SK-N-SH (cell line): Measurements from ENCODE around the gene GPC4. TPM values are rescaled to one million over a fixed set of nuclear protein-coding genes. Genes with fewer than 3 reads are reported as not detected.

Source experiments
- CTCF ChIA-PET: fragments of 300-600, 350-600 bp; formaldehyde crosslinking; extraction: SDS; loops from one replicate; lab custom pipeline; 2021; lab: Yijun Ruan, JAX
- POLR2A ChIA-PET: fragments of 350-600 bp; sonication (Branson Sonifier 250); formaldehyde crosslinking; extraction: SDS; loops from one replicate; lab custom pipeline; 2020; ENCODE audit warnings: antibody characterized with exemption, inconsistent platforms; lab: Yijun Ruan, JAX
- DNase-seq: peaks from one replicate; pipeline ENCODE4 v3.0.0; 2012
- H2AFZ ChIP-seq: fragments of 200-600 bp; sonication (generic); 2 replicates; pipeline ENCODE4 v1.8.1; 2016; ENCODE audit warnings: antibody characterized with exemption, mild to moderate bottlenecking, low read depth
- H3F3A ChIP-seq: fragments of 200-600 bp; sonication (generic); replicated peaks from 2 replicates; pipeline ENCODE3; 2016; ENCODE audit warnings: antibody characterized with exemption, mild to moderate bottlenecking; ENCODE audit not compliant: insufficient read depth
- H3K27ac ChIP-seq, 2 experiments: fragments of 200-500 bp in 1 of 2; fragments of 200-600 bp in 1 of 2; sonication (Bioruptor generic) in 1 of 2; sonication (generic), shearing (Covaris generic) in 1 of 2; 2 replicates each; pipeline versions ENCODE4 v1.5.1 to v1.6.1; 2014 to 2016; ENCODE audit warnings: low read depth in 2 of 2, inconsistent platforms in 1 of 2, low read length in 1 of 2, mild to moderate bottlenecking in 1 of 2, mixed read lengths in 1 of 2
- H3K27me3 ChIP-seq: fragments of 200-600 bp; sonication (generic), shearing (Covaris generic); 2 replicates; pipeline ENCODE4 v1.6.1; 2016; ENCODE audit warnings: mixed run types; ENCODE audit not compliant: insufficient read depth
- H3K36me3 ChIP-seq, 2 experiments: fragments of 200-500 bp in 1 of 2; fragments of 200-600 bp in 1 of 2; sonication (Bioruptor generic) in 1 of 2; sonication (generic) in 1 of 2; replicated peaks in 1 of 2; 2 replicates each; pipeline versions ENCODE3 to v1.5.1; 2014 to 2016; ENCODE audit warnings: low read length in 1 of 2, mild to moderate bottlenecking in 1 of 2; ENCODE audit not compliant: insufficient read depth in 2 of 2, control insufficient read depth in 1 of 2
- H3K4me1 ChIP-seq, 2 experiments: fragments of 200-500 bp in 1 of 2; fragments of 200-600 bp in 1 of 2; sonication (Bioruptor generic) in 1 of 2; sonication (generic), shearing (Covaris generic) in 1 of 2; 2 replicates each; pipeline versions ENCODE4 v1.5.1 to v1.6.1; 2014 to 2016; ENCODE audit warnings: low read depth in 1 of 2, low read length in 1 of 2, mixed run types in 1 of 2; ENCODE audit not compliant: insufficient read depth in 2 of 2, control insufficient read depth in 1 of 2
- H3K4me2 ChIP-seq: fragments of 200-600 bp; sonication (generic), shearing (Covaris generic); 2 replicates; pipeline ENCODE4 v1.6.1; 2017; ENCODE audit warnings: mixed run types
- H3K4me3 ChIP-seq, 2 experiments: fragments of 200-500 bp in 1 of 2; fragments of 200-600 bp in 1 of 2; sonication (Bioruptor generic) in 1 of 2; sonication (generic), shearing (Covaris generic) in 1 of 2; 2 replicates each; pipeline versions ENCODE4 v1.5.1 to v1.8.1; 2014 to 2016; ENCODE audit warnings: low read depth in 2 of 2, inconsistent platforms in 1 of 2, low read length in 1 of 2, mild to moderate bottlenecking in 1 of 2, mixed read lengths in 1 of 2, moderate library complexity in 1 of 2
- H3K79me2 ChIP-seq: fragments of 200-600 bp; sonication (generic); 2 replicates; pipeline ENCODE4 v1.8.1; 2017; ENCODE audit warnings: mild to moderate bottlenecking; ENCODE audit not compliant: insufficient read depth
- H3K9ac ChIP-seq: fragments of 200-600 bp; sonication (generic); 2 replicates; pipeline ENCODE4 v1.6.1; 2017; ENCODE audit warnings: mixed run types
- H3K9me2 ChIP-seq: fragments of 200-600 bp; sonication (generic); 2 replicates; pipeline ENCODE4 v1.6.1; 2017; ENCODE audit warnings: mixed run types
- H3K9me3 ChIP-seq: fragments of 200-600 bp; sonication (generic); 2 replicates; pipeline ENCODE4 v1.6.1; 2017; ENCODE audit warnings: mixed run types, mild to moderate bottlenecking, moderate library complexity
- H4K20me1 ChIP-seq: fragments of 200-600 bp; sonication (generic); 2 replicates; pipeline ENCODE4 v1.6.1; 2017; ENCODE audit warnings: mild to moderate bottlenecking, mixed run types; ENCODE audit not compliant: insufficient read depth
- CHD2 ChIP-seq: fragments of 150-350 bp; IDR thresholded peaks from 2 replicates; pipeline ENCODE4 v1.6.1; 2018; ENCODE audit warnings: low read length; ENCODE audit not compliant: partially characterized antibody
- ELF1 ChIP-seq: IDR thresholded peaks from 2 replicates; pipeline ENCODE4 v1.4.0; 2012
- EP300 ChIP-seq, 2 experiments: IDR thresholded peaks; 2 replicates each; pipeline versions ENCODE4 v1.4.0 to v1.6.1; 2012; ENCODE audit warnings: borderline replicate concordance in 1 of 2, low read depth in 1 of 2, low read length in 1 of 2
- EZH2phosphoT487 ChIP-seq: fragments of 200-600 bp; sonication (generic); IDR thresholded peaks from 2 replicates; pipeline ENCODE4 v1.6.1; 2017; ENCODE audit warnings: low read depth, mixed run types, mild to moderate bottlenecking, antibody characterized with exemption, moderate library complexity, borderline replicate concordance
- FOXJ3 ChIP-seq: sonication (generic); formaldehyde crosslinking; IDR thresholded peaks from 2 replicates; pipeline ENCODE4 v1.5.1; 2020; ENCODE audit warnings: mild to moderate bottlenecking, missing genetic modification reagents
- GABPA ChIP-seq: IDR thresholded peaks from 2 replicates; pipeline ENCODE4 v1.4.0; 2012; ENCODE audit warnings: low read depth, mild to moderate bottlenecking
- GATA2 ChIP-seq: sonication (generic); formaldehyde crosslinking; IDR thresholded peaks from 2 replicates; pipeline ENCODE4 v1.5.0; 2020; ENCODE audit warnings: mild to moderate bottlenecking, missing genetic modification reagents
- NFIC ChIP-seq: IDR thresholded peaks from 2 replicates; pipeline ENCODE4 v1.4.0; 2012; ENCODE audit warnings: borderline replicate concordance
- NRF1 ChIP-seq: IDR thresholded peaks from 2 replicates; pipeline ENCODE4 v1.6.1; 2012; ENCODE audit warnings: low read depth, mild to moderate bottlenecking, low read length
- RCOR1 ChIP-seq: fragments of 150-350 bp; IDR thresholded peaks from 2 replicates; pipeline ENCODE4 v1.6.1; 2017; ENCODE audit warnings: antibody characterized with exemption, low read length
- SMC3 ChIP-seq: IDR thresholded peaks from 2 replicates; pipeline ENCODE4 v1.6.1; 2012; ENCODE audit warnings: low read depth, low read length, improper control_type of control experiment
- TEAD4 ChIP-seq: IDR thresholded peaks from 2 replicates; pipeline ENCODE4 v1.4.0; 2012; ENCODE audit warnings: mild to moderate bottlenecking, borderline replicate concordance; ENCODE audit not compliant: insufficient read depth
- WGBS: methylation state at CpG from one replicate; pipeline ENCODE4 v1.1.6; 2017; ENCODE audit warnings: low lambda C conversion rate; 5-methylcytosine and 5-hydroxymethylcytosine counted together
- polyA plus RNA-seq, 3 experiments: library from polyadenylated mRNA; depleted of rRNA; stranded (reverse); fragments of >200 nt; gene quantifications; 2 replicates each; pipeline ENCODE4 v1.2.3, GENCODE V29; 2012
- TF ChIP-seq, protein P1 (sequence below): IDR thresholded peaks from 2 replicates; pipeline ENCODE4 v1.4.0; 2012; ENCODE audit warnings: low read depth, borderline replicate concordance
- TF ChIP-seq, protein P2 (sequence below): IDR thresholded peaks from 2 replicates; pipeline ENCODE4 v1.4.0; 2012; ENCODE audit warnings: low read depth, borderline replicate concordance

GPC4 gene
- polyA plus RNA-seq, 1 of the 3 experiments (the other 2 are of a cell fraction): 0.16 TPM

- TF ChIP-seq, protein P1, sequence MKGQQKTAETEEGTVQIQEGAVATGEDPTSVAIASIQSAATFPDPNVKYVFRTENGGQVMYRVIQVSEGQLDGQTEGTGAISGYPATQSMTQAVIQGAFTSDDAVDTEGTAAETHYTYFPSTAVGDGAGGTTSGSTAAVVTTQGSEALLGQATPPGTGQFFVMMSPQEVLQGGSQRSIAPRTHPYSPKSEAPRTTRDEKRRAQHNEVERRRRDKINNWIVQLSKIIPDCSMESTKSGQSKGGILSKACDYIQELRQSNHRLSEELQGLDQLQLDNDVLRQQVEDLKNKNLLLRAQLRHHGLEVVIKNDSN: no peak
- no peak for TF ChIP-seq SMC3
These were observed 22.5 kb upstream of the GPC4 start (continued) for GRCh38 chrX:133437766-133438165.

GRCh38 chrX:133437356-133437755 is 22.1 kb upstream of the GPC4 start:
- no peak overlapping the region for H3K9ac ChIP-seq
- no peak overlapping the region for H3K4me2 ChIP-seq
- no peak for DNase-seq
- CTCF ChIA-PET: no interaction called here
- H3K79me2 ChIP-seq: no peaks in the 10 kb centered on the region
- no peaks in the 10 kb centered on the region for H3K4me1 ChIP-seq
- no peaks in the 10 kb centered on the region for H3K36me3 ChIP-seq
- H3K27me3 ChIP-seq: no peaks in the 10 kb centered on the region; the same call in 1 of the 2 replicates
- H4K20me1 ChIP-seq: no peaks in the 10 kb centered on the region
- 20% methylated on average over 2 of the region's 4 CpGs for WGBS
- no peaks in the 10 kb centered on the region for H3K9me2 ChIP-seq
- H2AFZ ChIP-seq: no peak overlapping the region
- no peak overlapping the region for H3K4me3 ChIP-seq
- H3K9me3 ChIP-seq: no peaks in the 10 kb centered on the region
- H3K27ac ChIP-seq: no peak overlapping the region
- H3F3A ChIP-seq: no peaks in the 10 kb centered on the region
- no peak for TF ChIP-seq EP300 (IDR thresholded peaks at IDR 0.05; ENCODE audit: borderline replicate concordance in 1 of 2, low read depth in 1 of 2, low read length in 1 of 2)
- TF ChIP-seq ELF1: no peak
- TF ChIP-seq FOXJ3 (CRISPR knock-in tag): no peak
- TF ChIP-seq GATA2 (CRISPR knock-in tag): no peak
- TF ChIP-seq CHD2: no peak
- TF ChIP-seq, all 33 proteins: peak for 0
- POLR2A ChIA-PET: no interaction called here

DNA sequence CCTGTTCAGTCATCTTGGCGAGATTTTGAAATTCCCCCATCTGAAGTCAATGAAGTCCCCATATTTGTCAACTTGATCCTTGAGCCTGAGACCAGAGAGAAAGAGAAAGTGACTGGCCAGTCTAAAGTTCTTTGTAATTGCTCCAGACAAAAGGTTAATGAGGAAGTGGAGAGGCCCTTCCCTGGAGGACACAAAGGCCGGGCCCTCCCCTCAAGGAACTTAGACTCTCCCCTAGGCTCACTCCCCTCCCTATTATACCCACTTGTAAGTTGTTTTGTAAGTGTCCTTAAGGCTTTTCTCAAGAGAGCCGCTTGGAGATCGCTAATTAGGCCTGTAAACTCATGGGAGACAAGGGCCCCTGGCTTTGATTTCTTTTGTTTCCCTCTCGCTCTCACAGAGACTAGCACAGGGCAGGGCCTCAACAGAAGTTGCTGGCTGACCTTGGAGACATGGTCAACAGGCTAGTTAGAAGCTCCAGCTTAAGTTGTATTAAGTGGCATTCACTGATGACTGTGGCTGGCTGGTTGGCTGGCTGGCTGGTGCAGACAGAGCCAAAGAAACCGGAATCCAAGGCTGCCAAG is 20.3 kb upstream of the GPC4 start:
- ChIA-PET CTCF (no interaction called here), POLR2A (no interaction called here)
- no peaks in the 10 kb centered on the region for H3K9me3 ChIP-seq
- H2AFZ ChIP-seq: no peak overlapping the region
- no peak overlapping the region for H3K27ac ChIP-seq
- H3K79me2 ChIP-seq: no peaks in the 10 kb centered on the region
- DNase-seq: no peak
- no peaks in the 10 kb centered on the region for H3F3A ChIP-seq
- no peak for TF ChIP-seq GABPA
- TF ChIP-seq, protein P2, sequence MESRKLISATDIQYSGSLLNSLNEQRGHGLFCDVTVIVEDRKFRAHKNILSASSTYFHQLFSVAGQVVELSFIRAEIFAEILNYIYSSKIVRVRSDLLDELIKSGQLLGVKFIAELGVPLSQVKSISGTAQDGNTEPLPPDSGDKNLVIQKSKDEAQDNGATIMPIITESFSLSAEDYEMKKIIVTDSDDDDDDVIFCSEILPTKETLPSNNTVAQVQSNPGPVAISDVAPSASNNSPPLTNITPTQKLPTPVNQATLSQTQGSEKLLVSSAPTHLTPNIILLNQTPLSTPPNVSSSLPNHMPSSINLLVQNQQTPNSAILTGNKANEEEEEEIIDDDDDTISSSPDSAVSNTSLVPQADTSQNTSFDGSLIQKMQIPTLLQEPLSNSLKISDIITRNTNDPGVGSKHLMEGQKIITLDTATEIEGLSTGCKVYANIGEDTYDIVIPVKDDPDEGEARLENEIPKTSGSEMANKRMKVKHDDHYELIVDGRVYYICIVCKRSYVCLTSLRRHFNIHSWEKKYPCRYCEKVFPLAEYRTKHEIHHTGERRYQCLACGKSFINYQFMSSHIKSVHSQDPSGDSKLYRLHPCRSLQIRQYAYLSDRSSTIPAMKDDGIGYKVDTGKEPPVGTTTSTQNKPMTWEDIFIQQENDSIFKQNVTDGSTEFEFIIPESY: no peak
- TF ChIP-seq NFIC: no peak
- TF ChIP-seq RCOR1: no peak
- no peak for TF ChIP-seq TEAD4
- TF ChIP-seq GATA2 (CRISPR knock-in tag): no peak
- TF ChIP-seq EZH2phosphoT487: no peak
- TF ChIP-seq, protein P1: no peak
- no peak for TF ChIP-seq NRF1
- no peaks in the 10 kb centered on the region for H4K20me1 ChIP-seq
- no peaks in the 10 kb centered on the region for H3K36me3 ChIP-seq
- H3K4me1 ChIP-seq: no peaks in the 10 kb centered on the region
- H3K4me2 ChIP-seq: no peak overlapping the region
- H3K4me3 ChIP-seq: no peak overlapping the region
- no peaks in the 10 kb centered on the region; the same call in 1 of the 2 replicates for H3K27me3 ChIP-seq
- no peaks in the 10 kb centered on the region for H3K9me2 ChIP-seq
- no peak overlapping the region for H3K9ac ChIP-seq
- WGBS: 31% methylated on average over 6 of the region's 6 CpGs
